HG03378 (cell line): ENCODE results near the gene PLD4.
"Not testable (repeated sequence)": the region's sequence is repeated elsewhere in the genome, so short reads cannot be mapped to it uniquely, and the experiment has no call there.

Source experiments
- ATAC-seq: cut with Tn5 transposase; IDR thresholded peaks from one replicate; pipeline ENCODE4 v1.9.1; 2021; ENCODE audit warnings: mild to moderate bottlenecking, moderate library complexity; ENCODE audit not compliant: unreplicated experiment

PLD4 gene

DNA sequence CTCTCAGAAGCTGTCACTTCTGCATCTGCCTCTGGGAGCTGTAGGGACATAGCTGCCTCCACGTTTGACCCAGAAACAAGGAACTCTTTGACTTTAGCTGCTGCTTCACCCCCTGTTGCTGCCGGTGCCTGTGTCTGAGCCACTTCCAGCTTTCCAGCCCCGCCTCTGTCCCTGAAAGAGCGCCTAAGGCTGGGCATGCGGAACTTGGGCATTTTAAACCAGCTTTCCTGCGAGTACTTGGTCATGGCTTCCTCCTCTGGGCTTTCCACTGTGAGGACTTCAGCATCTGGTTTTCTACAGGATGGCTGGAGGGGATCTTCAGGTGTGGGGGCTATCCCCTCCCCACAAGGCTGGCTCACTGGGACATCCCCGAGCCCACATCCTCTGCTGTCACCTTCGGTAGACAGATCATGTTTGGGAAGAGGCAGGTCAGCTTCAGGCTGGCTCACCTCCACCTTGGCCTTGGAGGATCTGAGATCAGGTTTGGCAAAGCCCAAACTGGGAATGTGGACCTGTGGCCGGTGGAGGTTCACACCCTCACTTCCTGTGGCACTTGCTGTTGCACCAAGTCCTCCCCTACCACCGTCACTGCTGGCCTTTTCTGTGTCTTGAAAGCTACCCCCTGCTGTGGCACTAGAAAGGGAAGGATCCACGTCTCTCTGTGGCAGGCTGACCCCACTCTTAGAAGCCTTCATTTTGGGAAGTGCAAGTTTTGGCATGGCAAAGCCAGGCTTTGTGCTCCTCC is 15.2 kb downstream of the PLD4 start:
- no peak for ATAC-seq

DNA sequence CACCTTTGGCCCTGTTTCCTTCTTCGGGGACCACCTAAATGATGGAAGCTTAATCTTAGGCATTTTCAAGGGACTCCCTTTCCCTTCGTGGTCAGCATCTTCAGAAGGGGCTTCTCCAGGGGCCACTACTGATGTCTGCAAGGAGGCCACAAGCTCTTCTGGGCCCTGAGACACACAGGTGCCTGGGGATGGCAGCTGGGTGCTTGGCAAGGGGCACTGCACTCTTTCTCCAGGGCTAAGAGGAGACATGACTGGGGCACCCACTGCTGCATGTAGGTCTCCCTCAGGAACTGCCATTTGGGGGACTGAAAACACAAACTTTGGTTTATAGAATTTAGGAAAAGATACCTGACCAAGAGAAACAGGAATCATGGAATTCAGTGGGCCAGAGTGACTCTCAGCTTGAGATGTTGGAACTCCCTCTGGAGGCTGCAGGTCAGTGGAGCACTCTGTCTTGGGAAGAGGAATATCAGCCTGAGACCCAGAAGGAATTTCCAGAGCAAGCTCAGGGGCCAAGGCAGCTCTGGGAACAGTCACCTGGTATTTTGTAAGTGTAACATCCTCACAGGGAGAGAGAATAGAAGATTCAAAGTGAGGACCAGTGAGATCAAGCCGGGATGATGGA is 16.0 kb downstream of the PLD4 start:
- no peak for ATAC-seq

DNA sequence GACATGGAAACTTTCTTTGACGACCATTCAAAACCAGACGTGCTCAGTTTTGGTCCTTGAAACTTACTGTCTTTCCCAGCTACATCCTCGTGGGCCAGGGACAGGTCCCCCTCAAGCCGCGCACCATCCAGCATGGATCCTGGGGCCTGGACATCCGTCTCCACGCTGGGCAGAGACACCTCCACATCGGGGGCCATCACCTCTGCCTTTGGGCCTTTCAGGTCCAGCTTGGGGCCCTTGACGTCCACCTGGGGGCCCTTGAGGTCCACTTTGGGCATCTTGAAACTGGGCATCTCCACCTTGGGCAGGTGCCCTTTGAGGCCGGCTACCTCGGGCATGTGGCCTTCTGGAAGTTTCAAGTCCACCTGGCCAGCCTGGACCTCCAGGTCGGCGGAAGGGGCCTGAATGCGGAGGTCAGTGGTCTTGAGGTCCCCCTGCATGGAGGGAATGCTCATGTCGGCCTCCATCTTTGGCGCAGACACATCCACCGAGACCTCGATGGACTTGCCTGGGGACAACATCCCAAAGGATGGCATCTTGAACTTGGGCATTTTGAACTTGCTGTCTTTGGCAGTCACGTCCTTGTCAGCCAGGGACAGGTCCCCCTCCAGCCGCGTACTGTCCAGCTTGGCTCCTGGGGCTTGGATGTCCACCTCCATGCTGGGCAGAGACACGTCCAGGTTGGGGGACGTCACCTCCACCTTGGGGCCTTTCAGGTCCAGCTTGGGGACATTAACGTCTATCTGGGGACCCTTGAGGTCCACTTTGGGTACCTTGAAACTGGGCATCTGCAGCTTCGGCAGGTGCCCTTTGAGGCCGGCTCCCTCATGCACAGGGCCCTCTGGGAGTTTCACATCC is 17.1 kb downstream of the PLD4 start:
- ATAC-seq = no peak

DNA sequence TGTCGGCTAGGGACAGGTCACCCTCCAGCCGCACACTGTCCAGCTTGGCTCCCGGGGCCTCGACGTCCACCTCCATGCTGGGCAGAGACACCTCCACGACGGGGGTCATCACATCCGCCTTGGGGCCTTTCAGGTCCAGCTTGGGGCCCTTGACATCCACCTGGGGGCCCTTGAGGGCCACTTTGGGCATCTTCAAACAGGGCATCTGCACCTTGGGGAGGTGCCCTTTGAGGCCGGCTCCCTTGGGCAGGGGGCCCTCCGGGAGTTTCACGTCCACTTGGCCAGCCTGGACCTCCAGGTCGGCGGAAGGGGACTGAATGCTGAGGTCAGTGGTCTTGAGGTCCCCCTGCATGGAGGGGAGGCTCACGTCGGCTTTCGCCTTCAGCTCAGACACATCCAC is 17.9 kb downstream of the PLD4 start:
- ATAC-seq = no peak

DNA sequence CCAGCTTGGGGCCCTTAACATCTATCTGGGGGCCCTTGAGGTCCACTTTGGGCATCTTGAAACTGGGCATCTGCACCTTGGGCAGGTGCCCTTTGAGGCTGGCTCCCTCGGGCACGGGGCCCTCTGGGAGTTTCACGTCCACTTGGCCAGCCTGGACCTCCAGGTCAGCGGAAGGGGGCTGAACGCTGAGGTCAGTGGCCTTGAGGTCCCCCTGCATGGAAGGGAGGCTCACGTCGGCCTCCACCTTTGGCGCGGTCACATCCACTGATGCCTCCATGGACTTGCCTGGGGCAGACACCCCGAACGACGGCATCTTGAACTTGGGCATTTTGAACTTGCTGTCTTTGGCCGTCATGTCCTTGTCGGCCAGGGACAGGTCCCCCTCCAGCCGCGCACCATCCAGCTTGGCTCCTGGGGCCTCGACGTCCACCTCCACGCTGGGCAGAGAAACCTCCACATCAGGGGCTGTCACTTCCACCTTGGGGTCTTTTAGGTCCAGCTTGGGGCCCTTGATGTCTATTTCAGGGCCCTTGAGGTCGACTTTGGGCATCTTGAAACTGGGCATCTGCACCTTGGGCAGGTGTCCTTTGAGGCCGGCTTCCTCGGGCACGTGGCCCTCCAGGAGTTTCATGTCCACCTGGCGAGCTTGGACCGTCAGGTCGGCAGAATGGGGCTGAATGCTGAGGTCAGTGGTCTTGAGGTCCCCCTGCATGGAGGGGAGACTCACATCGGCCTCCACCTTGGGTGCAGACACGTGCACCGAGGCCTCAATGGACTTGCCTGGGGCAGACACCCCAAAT is 18.7 kb downstream of the PLD4 start:
- ATAC-seq = not testable (repeated sequence)

DNA sequence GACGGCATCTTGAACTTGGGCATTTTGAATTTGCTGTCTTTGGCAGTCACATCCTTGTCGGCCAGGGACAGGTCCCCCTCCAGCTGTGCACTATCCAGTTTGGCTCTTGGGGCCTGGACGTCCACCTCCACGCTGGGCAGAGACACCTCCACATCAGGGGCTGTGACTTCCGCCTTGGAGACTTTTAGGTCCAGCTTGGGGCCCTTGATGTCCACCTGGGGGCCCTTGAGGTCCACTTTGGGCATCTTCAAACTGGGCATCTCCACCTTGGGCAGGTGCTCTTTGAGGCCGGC is 19.3 kb downstream of the PLD4 start:
- not testable (repeated sequence) for ATAC-seq

DNA sequence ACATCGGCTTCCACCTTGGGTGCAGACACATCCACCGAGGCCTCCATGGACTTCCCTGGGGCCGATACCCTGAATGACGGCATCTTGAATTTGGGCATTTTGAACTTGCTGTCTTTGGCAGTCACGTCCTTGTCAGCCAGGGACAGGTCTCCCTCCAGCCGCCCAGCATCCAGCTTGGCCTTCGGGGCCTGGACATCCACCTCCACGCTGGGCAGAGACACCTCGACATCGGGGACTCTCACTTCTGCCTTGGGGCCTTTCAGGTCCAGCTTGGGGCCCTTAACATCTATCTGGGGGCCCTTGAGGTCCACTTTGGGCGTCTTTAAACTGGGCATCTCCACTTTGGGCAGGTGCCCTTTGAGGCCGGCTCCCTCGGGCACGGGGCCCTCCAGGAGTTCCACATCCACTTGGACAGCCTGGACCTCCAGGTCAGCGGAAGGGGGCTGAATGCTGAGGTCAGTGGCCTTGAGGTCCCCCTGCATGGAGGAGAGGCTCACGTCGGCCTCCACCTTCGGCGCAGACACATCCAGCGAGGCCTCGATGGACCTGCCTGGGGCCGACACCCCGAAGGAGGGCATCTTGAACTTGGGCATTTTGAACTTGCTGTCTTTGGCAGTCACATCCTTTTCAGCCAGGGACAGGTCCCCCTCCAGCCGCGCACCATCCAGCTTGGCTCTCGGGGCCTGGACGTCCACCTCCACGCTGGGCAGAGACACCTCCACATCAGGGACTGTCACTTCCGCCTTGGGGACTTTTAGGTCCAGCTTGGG is 19.9 kb downstream of the PLD4 start:
- ATAC-seq = not testable (repeated sequence)

DNA sequence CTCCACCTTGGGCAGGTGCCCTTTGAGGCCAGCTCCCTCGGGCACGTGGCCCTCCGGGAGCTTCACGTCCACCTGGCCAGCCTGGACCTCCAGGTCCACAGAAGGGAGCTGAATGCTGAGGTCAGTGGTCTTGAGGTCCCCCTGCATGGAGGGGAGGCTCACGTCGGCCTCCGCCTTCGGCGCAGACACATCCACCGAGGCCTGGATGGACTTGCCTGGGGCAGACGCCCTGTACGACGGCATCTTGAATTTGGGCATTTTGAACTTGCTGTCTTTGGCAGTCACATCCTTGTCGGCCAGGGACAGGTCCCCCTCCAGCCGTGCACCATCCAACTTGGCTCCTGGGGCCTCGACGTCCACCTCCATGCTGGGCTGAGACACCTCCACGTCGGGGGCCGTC is 20.6 kb downstream of the PLD4 start:
- ATAC-seq = not testable (repeated sequence)

DNA sequence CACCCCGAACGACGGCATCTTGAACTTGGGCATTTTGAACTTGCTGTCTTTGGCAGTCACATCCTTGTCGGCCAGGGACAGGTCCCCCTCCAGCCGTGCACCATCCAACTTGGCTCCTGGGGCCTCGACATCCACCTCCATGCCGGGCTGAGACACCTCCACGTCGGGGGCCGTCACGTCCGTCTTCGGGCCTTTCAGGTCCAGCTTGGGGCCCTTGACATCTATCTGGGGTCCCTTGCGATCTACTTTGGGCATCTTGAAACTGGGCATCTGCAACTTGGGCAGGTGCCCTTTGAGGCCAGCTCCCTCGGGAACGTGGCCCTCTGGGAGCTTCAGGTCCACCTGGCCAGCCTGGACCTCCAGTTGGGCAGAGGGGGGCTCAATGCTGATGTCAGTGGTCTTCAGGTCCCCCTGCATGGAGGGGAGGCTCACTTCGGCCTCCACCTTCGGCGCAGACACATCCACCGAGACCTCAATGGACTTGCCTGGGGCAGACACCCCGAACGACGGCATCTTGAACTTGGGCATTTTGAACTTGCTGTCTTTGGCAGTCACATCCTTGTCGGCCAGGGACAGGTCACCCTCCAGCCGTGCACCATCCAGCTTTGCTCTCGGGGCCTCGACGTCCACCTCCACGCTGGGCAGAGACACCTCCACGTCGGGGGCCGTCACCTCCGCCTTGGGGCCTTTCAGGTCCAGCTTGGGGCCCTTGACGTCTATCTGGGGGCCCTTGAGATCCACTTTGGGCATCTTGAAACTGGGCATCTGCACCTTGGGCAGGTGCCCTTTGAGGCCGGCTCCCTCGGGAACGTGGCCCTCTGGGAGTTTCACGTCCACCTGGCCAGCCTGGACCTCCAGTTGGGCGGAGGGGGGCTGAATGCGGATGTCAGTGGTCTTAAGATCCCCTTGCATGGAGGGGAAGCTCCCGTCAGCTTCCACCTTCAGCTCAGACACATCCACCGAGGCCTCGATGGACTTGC is 21.6 kb downstream of the PLD4 start:
- ATAC-seq = not testable (repeated sequence)

DNA sequence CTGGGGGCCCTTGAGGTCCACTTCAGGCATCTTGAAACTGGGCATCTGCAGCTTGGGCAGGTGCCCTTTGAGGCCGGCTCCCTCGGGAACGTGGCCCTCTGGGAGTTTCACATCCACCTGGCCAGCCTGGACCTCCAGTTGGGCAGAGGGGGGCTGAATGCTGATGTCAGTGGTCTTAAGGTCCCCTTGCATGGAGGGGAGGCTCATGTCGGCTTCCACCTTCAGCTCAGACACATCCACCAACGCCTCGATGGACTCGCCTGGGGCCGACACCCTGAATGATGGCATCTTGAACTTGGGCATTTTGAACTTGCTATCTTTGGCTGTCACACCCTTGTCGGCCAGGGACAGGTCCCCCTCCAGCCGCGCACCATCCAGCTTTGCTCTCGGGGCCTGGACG is 22.5 kb downstream of the PLD4 start:
- not testable (repeated sequence) for ATAC-seq

DNA sequence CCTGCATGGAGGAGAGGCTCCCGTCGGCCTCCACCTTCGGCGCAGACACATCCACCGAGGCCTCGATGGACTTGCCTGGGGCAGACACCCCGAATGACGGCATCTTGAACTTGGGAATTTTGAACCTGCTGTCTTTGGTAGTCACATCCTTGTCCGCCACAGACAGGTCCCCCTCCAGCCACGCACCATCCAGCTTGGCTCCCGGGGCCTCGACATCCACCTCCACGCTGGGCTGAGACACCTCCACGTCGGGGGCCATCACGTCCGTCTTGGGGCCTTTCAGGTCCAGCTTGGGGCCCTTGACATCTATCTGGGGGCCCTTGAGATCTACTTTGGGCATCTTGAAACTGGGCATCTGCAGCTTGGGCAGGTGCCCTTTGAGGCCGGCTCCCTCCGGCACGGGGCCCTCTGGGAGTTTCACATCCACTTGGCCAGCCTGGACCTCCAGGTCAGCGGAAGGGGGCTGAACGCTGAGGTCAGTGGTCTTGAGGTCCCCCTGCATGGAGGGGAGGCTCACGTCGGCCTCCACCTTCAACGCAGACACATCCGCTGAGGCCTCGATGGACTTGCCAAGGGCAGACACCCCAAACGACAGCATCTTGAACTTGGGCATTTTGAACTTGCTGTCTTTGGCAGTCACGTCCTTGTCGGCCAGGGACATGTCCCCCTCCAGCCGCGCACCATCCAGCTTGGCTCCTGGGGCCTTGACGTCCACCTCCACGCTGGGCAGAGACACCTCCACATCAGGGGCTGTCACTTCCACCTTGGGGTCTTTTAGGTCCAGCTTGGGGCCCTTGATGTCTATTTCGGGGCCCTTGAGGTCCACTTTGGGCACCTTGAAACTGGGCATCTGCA is 23.4 kb downstream of the PLD4 start:
- ATAC-seq = not testable (repeated sequence)

DNA sequence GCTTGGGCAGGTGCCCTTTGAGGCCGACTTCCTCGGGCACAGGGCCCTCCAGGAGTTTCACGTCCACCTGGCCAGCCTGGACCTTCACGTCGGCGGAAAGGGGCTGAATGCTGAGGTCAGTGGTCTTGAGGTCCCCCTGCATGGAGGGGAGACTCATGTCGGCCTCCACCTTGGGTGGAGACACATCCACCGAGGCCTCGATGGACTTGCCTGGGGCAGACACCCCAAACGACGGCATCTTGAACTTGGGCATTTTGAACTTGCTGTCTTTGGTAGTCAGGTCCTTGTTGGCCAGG is 24.0 kb downstream of the PLD4 start:
- no peak for ATAC-seq

DNA sequence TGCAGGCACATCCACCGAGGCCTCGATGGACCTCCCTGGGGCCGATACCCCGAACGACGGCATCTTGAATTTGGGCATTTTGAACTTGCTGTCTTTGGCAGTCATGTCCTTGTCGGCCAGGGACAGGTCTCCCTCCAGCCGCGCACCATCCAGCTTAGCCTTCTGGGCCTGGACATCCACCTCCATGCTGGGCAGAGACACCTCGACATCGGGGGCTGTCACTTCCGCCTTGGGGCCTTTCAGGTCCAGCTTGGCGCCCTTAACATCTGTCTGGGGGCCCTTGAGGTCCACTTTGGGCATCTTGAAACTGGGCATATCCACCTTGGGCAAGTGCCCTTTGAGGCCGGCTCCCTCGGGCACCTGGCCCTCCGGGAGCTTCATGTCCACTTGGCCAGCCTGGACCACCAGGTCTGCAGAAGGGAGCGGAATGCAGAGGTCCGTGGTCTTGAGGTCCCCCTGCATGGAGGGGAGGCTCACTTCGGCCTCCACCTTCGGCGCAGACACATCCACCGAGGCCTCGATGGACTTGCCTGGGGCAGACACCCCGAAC is 24.8 kb downstream of the PLD4 start:
- ATAC-seq = not testable (repeated sequence)

DNA sequence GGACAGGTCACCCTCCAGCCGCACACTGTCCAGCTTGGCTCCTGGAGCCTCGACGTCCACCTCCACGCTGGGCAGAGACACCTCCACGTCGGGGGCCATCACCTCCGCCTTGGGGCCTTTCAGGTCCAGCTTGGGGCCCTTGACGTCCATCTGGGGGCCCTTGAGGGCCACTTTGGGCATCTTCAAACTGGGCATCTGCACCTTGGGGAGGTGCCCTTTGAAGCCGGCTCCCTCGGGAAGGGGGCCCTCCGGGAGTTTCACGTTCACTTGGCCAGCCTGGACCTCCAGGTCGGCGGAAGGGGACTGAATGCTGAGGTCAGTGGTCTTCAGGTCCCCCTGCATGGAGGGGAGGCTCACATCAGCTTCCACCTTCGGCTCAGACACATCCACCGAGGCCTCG is 25.3 kb downstream of the PLD4 start:
- ATAC-seq = no peak

DNA sequence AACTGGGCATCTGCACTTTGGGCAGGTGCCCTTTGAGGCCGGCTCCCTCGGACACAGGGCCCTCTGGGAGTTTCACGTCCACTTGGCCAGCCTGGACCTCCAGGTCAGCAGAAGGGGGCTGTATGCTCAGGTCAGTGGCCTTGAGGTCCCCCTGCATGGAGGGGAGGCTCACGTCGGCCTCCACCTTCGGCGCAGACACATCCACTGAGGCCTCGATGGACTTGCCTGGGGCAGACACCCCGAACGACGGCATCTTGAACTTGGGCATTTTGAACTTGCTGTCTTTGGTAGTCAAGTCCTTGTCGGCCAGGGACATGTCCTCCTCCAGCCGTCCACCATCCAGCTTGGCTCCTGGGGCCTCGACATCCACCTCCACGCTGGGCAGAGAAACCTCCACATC is 26.0 kb downstream of the PLD4 start:
- not testable (repeated sequence) for ATAC-seq

DNA sequence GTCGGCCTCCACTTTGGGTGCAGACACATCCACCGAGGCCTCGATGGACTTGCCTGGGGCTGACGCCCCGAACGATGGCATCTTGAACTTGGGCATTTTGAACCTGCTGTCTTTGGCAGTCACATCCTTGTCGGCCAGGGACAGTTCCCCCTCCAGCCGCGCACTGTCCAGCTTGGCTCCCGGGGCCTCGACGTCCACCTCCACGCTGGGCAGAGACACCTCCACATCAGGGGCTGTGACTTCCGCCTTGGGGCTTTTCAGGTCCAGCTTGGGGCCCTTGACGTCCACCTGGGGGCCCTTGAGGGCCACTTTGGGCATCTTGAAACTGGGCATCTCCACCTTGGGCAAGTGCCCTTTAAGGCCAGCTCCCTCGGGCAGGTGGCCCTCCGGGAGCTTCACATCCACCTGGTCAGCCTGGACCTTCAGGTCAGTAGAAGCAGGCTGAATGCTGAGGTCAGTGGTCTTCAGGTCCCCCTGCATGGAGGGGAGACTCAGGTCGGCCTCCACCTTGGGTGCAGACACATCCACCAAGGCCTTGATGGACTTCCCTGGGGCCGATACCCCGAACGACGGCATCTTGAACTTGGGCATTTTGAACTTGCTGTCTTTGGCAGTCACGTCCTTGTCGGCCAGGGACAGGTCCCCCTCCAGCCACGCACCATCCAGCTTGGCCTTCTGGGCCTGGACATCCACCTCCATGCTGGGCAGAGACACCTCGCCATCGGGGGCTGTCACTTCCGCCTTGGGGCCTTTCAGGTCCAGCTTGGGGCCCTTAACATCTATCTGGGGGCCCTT is 27.4 kb downstream of the PLD4 start:
- not testable (repeated sequence) for ATAC-seq

DNA sequence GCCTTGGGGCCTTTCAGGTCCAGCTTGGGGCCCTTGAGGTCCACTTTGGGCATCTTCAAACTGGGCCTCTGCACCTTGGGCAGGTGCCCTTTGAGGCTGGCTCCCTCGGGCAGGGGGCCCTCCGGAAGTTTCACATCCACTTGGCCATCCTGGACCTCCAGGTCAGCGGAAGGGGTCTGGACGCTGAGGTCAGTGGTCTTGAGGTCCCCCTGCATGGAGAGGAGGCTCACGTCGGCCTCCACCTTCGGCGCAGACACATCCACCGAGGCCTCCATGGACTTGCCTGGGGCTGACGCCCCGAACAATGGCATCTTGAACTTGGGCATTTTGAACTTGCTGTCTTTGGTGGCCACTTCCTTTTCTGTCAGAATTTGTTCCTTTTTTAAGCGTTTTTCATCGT is 28.4 kb downstream of the PLD4 start:
- ATAC-seq = no peak
